Lung (tissue), 12 donors: Measurements from ENCODE around the gene JMJD8. TPM values are rescaled to one million over a fixed set of nuclear protein-coding genes. Genes with fewer than 3 reads are reported as not detected.

Source experiments
- ATAC-seq: fragments of 200-7000 bp; cut with Tn5 transposase; one replicate; pipeline ENCODE4 v1.9.1; 2020; ENCODE audit warnings: moderate number of reproducible peaks; ENCODE audit not compliant: insufficient read depth, low FRiP score
- DNase-seq, 3 donors: peaks; one replicate each; pipeline ENCODE4 v3.0.0-alpha.2; 2013 to 2017
- H3K27ac ChIP-seq, 2 donors: one replicate each; pipeline ENCODE4 v1.5.1; 2013; ENCODE audit warnings: mild to moderate bottlenecking in 2 of 2, moderate library complexity in 2 of 2, control low read depth in 1 of 2, inconsistent platforms in 1 of 2, low read depth in 1 of 2, low read length in 1 of 2
- H3K27me3 ChIP-seq, 3 donors: one replicate each; pipeline ENCODE4 v1.5.1; 2013; ENCODE audit warnings: low read length in 2 of 3; ENCODE audit not compliant: control insufficient read depth in 3 of 3, insufficient read depth in 3 of 3
- H3K36me3 ChIP-seq, 4 donors: one replicate each; pipeline ENCODE4 v1.5.1; 2013; ENCODE audit warnings: low read length in 4 of 4, mild to moderate bottlenecking in 1 of 4, moderate library complexity in 1 of 4; ENCODE audit not compliant: control insufficient read depth in 4 of 4, insufficient read depth in 4 of 4
- H3K4me1 ChIP-seq, 5 donors: one replicate each; pipeline ENCODE4 v1.5.1; 2013; ENCODE audit warnings: low read length in 5 of 5, mild to moderate bottlenecking in 2 of 5, moderate library complexity in 1 of 5; ENCODE audit not compliant: control insufficient read depth in 5 of 5, insufficient read depth in 5 of 5
- H3K4me3 ChIP-seq: one replicate; pipeline ENCODE4 v1.5.1; 2013; ENCODE audit warnings: mild to moderate bottlenecking, control low read depth, moderate library complexity
- H3K9ac ChIP-seq, 2 donors: one replicate each; pipeline ENCODE4 v1.5.1; 2013; ENCODE audit warnings: low read length in 2 of 2, control low read depth in 1 of 2; ENCODE audit not compliant: insufficient read depth in 1 of 2
- H3K9me3 ChIP-seq, 4 donors: one replicate each; pipeline ENCODE4 v1.5.1; 2013; ENCODE audit warnings: low read length in 3 of 4, mild to moderate bottlenecking in 1 of 4, moderate library complexity in 1 of 4; ENCODE audit not compliant: control insufficient read depth in 4 of 4, insufficient read depth in 3 of 4
- WGBS, 2 donors: extraction: QIAGEN DNeasy Blood & Tissue Kit; methylation state at CpG; one replicate each; pipeline ENCODE4 v1.1.7; 2013; 5-methylcytosine and 5-hydroxymethylcytosine counted together
- polyA plus RNA-seq, 2 donors: library from polyadenylated mRNA; stranded (reverse); fragments of 200-250 nt; gene quantifications; one replicate each; pipeline ENCODE4 v1.2.1, GENCODE V29; 2013
- total RNA-seq, 2 donors: library from RNA; depleted of rRNA in 1 of 2; stranded (reverse); fragments of >200 nt in 1 of 2; gene quantifications; one replicate each; pipeline ENCODE4 v1.2.1, GENCODE V29; 2014 to 2021
- TF ChIP-seq, protein P1 (sequence below): IDR thresholded peaks from 2 replicates; pipeline ENCODE4 v1.5.1; 2012; ENCODE audit warnings: mild to moderate bottlenecking; ENCODE audit errors: control extremely low read depth, extremely low read depth
- donor health status: control.
- donor health status: control.
- donor health status: Bipolar disorder and iron deficiency.
- donor health status: healthy.
- donor health status: DM: yes; HTN: yes; CAD: no.

JMJD8 gene
- total and polyA plus RNA-seq, 4 donors: 32.5 to 90.3 (median 57.9) TPM

DNA sequence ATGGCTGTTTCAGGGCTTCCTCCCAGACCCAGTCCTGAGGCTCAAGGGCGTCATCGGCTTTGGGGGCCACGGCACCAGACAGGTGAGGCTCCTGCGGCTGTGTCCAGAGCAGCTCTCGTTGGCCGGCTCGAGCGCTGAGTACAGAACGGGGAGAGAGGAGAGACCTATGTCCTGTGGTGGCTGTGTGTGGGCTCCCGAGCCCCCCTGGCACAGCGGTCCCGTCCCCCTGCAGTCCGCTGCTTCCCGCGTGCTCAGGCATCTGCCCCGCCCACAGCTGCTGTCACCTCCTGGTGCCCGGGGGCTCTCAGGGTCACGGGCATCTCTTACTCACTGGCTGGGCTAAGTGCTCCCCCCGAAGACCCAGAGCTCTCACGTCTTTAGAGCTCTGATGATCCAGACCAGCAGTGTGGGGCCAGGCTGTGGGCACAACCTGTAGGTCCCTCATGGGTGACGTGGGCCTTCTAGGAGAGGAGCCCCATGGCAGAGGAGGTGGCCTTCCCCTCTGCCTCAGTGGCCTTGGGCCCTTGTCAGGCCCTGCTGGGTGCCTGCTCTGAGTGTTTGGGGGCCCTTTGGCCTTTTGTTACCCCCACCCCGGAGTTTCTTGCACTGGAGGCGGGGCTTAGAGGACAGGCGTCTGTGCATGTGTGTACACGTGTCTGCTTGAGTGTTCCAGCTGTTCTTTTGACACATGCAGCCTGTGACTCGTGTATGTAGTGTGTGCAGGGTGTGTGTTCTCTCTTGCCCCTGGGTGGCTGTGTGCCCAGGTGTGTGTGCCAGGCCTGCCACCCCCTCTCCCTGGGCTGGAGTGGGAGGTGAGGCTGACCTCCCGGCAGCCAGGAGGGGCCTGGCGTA lies 31.5 kb downstream of the JMJD8 start:
- no peaks in the 10 kb centered on the region for H3K27me3 ChIP-seq
- H3K27ac ChIP-seq: no peak overlapping the region
- DNase-seq (peak in 2 of 3 donors; percentile 51 to 52), ATAC-seq (no peak)
- H3K4me3 ChIP-seq: no peak overlapping the region
- no peaks in the 10 kb centered on the region for H3K9me3 ChIP-seq
- TF ChIP-seq, protein P1, sequence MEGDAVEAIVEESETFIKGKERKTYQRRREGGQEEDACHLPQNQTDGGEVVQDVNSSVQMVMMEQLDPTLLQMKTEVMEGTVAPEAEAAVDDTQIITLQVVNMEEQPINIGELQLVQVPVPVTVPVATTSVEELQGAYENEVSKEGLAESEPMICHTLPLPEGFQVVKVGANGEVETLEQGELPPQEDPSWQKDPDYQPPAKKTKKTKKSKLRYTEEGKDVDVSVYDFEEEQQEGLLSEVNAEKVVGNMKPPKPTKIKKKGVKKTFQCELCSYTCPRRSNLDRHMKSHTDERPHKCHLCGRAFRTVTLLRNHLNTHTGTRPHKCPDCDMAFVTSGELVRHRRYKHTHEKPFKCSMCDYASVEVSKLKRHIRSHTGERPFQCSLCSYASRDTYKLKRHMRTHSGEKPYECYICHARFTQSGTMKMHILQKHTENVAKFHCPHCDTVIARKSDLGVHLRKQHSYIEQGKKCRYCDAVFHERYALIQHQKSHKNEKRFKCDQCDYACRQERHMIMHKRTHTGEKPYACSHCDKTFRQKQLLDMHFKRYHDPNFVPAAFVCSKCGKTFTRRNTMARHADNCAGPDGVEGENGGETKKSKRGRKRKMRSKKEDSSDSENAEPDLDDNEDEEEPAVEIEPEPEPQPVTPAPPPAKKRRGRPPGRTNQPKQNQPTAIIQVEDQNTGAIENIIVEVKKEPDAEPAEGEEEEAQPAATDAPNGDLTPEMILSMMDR: no peak
- WGBS, 2 donors: 82 to 91% methylated on average over 28 of the region's 28 CpGs
- peaks cover 0 to 19% (median 7%) of the 10 kb centered on the region in 5 donors for H3K4me1 ChIP-seq
- H3K36me3 ChIP-seq: peaks cover 0 to 25% (median 5%) of the 10 kb centered on the region in 4 donors
- H3K9ac ChIP-seq: no peak overlapping the region

DNA sequence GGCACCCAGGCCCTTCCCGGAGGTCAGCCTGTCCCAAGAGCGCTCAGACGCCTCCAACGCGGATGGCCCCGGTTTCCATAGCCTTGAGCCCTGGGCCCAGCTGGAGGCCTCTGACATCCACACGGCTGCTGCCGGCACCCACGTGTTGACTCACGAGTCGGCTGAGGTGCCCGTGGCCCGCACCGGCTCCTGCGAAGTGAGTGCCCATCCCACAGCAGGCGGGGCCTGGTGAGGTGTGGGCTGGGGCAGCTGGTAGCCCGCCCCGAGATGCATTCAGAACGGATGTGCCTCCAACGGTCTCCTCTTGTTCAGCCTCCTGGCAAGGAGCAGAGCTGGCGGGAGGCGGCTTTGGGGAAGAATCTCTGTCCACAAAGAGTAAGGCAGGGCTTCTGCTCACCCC lies 32.3 kb downstream of the JMJD8 start:
- H3K27me3 ChIP-seq: no peaks in the 10 kb centered on the region
- WGBS, 2 donors: 93% methylated on average over 22 of the region's 22 CpGs
- peaks cover 0 to 19% (median 8%) of the 10 kb centered on the region in 5 donors for H3K4me1 ChIP-seq
- H3K9ac ChIP-seq: no peak overlapping the region
- peaks cover 0 to 17% (median 3%) of the 10 kb centered on the region in 4 donors for H3K36me3 ChIP-seq
- ATAC-seq (no peak), DNase-seq (no peak)
- H3K27ac ChIP-seq: no peak overlapping the region
- H3K9me3 ChIP-seq: no peaks in the 10 kb centered on the region
- TF ChIP-seq, protein P1: no peak
- no peak overlapping the region for H3K4me3 ChIP-seq

DNA sequence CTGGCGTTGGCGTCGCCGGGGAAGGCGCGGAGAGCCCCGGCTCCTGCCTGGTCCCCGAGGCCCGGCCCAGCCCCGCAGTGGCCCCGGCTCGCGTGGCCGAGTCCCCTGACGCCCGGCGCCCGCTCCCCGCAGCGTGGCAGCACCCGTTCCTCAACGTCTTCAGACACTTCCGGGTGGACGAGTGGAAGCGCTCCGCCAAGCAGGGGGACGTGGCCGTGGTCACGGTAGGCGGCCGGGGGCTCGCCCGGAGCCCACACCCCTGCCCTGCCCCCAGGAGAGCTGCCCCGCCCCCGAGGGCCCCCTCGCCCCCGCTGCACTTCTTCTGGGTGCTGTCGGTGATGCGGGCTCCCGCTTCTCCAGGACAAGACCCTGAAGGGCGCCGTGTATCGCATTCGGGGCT lies 34.5 kb downstream of the JMJD8 start:
- Histone ChIP-seq H3K9me3 (no peaks in the 10 kb centered on the region), H3K4me1 (peaks cover 0 to 19% (median 8%) of the 10 kb centered on the region in 5 donors), H3K27ac (peak overlapping the region; percentile 83 to 94), H3K4me3 (peak overlapping the region; percentile 72), H3K27me3 (no peaks in the 10 kb centered on the region), H3K36me3 (peaks cover 0 to 7% (median 2%) of the 10 kb centered on the region in 4 donors), H3K9ac (no peak overlapping the region)
- TF ChIP-seq, protein P1: no peak
- ATAC-seq (no peak), DNase-seq (no peak)
- WGBS, 2 donors: 1 to 3% methylated on average over 38 to 44 of the region's 44 CpGs
